NT2/D1 (cell line): ENCODE results near the gene XPO6.

Experiments used
- DNase-seq: peaks from one replicate; pipeline ENCODE4 v3.0.0-alpha.2; 2011; ENCODE audit warnings: low read depth, low spot score
- H3K27me3 ChIP-seq: 2 replicates; pipeline ENCODE4 v1.6.0; 2011; ENCODE audit warnings: mild to moderate bottlenecking; ENCODE audit not compliant: insufficient read length, insufficient read depth
- H3K36me3 ChIP-seq: 2 replicates; pipeline ENCODE4 v1.6.1; 2011; ENCODE audit warnings: mild to moderate bottlenecking, low read length, mixed read lengths; ENCODE audit not compliant: insufficient read depth, insufficient read length
- H3K4me1 ChIP-seq: 2 replicates; pipeline ENCODE4 v1.5.1; 2011; ENCODE audit not compliant: insufficient read depth, insufficient read length
- H3K4me3 ChIP-seq: 2 replicates; pipeline ENCODE4 v1.5.1; 2011; ENCODE audit warnings: low read depth; ENCODE audit not compliant: insufficient read length
- H3K9ac ChIP-seq: 2 replicates; pipeline ENCODE4 v1.6.0; 2011; ENCODE audit warnings: low read depth; ENCODE audit not compliant: insufficient read length
- H3K9me3 ChIP-seq: 2 replicates; pipeline ENCODE4 v1.5.1; 2011; ENCODE audit warnings: mild to moderate bottlenecking, low read length; ENCODE audit not compliant: insufficient read depth
- SUZ12 ChIP-seq: IDR thresholded peaks from 2 replicates; pipeline ENCODE4 v1.6.1; 2011; ENCODE audit not compliant: insufficient read length, insufficient read depth; ENCODE audit errors: extremely low read depth
- YY1 ChIP-seq: IDR thresholded peaks from 2 replicates; pipeline ENCODE4 v1.6.1; 2011; ENCODE audit not compliant: insufficient read length, insufficient read depth
- ZNF274 ChIP-seq: IDR thresholded peaks from 2 replicates; pipeline ENCODE4 v1.6.1; 2011; ENCODE audit warnings: mild to moderate bottlenecking, low read depth, low read length

The XPO6 gene

GRCh38 chr16:28168991-28169554 lies 42.7 kb downstream of the XPO6 start:
- Histone ChIP-seq H3K4me1 (no peaks in the 10 kb centered on the region), H3K9me3 (no peaks in the 10 kb centered on the region), H3K9ac (no peak overlapping the region), H3K4me3 (no peak overlapping the region), H3K36me3 (peaks cover 73% of the 10 kb centered on the region), H3K27me3 (no peaks in the 10 kb centered on the region)
- no peak for DNase-seq
- TF ChIP-seq ZNF274 (no peak), YY1 (no peak), SUZ12 (no peak)

DNA sequence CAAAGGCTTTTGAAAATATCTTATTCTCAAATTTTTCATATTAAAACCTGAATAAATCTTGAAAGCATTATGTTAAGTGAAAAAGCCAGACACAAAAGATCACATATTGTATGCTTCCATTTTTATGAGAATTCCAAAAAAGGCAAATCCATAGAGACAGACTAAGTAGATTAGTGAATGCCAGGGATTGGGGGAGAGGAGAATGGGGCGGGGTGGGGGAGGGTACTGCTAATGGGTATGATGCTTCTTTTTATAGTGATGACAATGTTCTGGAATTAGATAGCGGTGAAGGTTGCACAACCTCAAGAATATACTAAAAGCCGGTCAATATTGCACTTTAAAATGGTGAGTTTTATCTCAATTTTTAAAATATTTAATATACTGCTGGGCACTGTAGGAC lies 44.0 kb downstream of the XPO6 start:
- DNase-seq, result no peak
- no peak overlapping the region for H3K4me3 ChIP-seq
- TF ChIP-seq SUZ12 (no peak), ZNF274 (no peak), YY1 (no peak)
- H3K27me3 ChIP-seq, result no peaks in the 10 kb centered on the region
- H3K9me3 ChIP-seq, result no peaks in the 10 kb centered on the region
- peaks cover 69% of the 10 kb centered on the region for H3K36me3 ChIP-seq
- no peaks in the 10 kb centered on the region for H3K4me1 ChIP-seq
- no peak overlapping the region for H3K9ac ChIP-seq

DNA sequence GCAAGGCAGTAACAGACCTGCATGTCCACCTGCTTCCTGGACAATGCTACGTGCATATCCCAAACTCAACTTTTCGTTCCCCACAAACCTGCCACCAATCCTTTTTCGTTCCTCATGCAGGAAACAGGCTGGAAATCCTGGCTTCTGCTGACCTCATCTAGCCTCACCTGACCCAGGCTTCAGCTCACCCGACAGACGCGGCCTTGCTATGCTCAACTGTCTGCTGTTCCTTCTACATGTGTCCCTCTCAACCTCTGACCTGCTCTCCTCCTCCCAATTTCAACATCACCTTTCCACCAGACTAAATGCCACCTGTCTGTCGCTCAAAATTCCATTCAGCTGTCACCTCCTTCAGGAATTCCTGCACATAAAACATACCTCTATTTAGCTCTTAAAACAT lies 44.5 kb downstream of the XPO6 start:
- peaks cover 67% of the 10 kb centered on the region for H3K36me3 ChIP-seq
- DNase-seq, result no peak
- no peaks in the 10 kb centered on the region for H3K4me1 ChIP-seq
- H3K9me3 ChIP-seq, result no peaks in the 10 kb centered on the region
- TF ChIP-seq YY1 (no peak), SUZ12 (no peak), ZNF274 (no peak)
- no peak overlapping the region for H3K9ac ChIP-seq
- H3K27me3 ChIP-seq, result no peaks in the 10 kb centered on the region
- H3K4me3 ChIP-seq, result no peak overlapping the region

DNA sequence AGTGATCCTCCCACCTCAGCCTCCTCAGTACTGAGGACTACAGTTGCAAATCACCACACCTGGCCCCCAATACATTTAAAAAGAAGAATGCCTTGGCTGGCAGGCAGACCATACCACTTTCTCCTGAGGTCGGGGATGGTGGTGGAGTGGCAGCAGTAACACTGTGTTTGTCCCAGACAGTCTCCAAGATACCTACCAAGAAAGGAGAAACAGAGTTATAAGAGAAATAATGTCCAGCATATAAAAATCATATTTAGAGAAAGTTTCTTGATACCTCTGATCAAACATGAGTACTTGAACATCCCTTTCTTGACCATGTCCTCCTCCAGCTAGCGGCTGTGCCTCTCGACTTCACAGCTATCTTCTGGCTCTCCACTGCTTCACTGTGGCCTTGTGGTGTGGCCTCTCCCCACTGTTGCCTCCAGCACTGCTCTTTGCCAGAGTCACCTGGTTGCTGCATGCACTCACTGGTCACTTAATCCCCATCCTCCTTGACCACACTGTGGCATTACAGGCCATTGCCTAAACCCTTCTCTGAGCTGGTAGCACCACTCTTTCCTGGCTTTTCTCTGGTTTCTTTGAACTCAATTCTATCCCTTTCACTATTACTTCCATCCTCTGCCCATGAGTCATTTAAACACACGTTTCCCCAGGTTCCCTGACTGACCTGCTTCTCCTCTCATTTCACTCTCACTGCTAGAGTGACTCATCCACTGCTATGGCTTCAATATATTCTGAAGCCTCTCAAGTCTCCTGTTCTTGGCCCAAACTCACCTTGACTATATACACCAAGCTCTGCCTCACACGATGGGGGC lies 45.2 kb downstream of the XPO6 start:
- Histone ChIP-seq H3K27me3 (no peaks in the 10 kb centered on the region), H3K4me1 (no peaks in the 10 kb centered on the region), H3K4me3 (no peak overlapping the region), H3K36me3 (peaks cover 68% of the 10 kb centered on the region), H3K9me3 (no peaks in the 10 kb centered on the region), H3K9ac (no peak overlapping the region)
- DNase-seq, result no peak
- TF ChIP-seq SUZ12 (no peak), ZNF274 (no peak), YY1 (no peak)

- H3K36me3 ChIP-seq, result peaks cover 73% of the 10 kb centered on the region
- no peaks in the 10 kb centered on the region for H3K9me3 ChIP-seq
- TF ChIP-seq ZNF274, result no peak
- no peak for TF ChIP-seq YY1
- TF ChIP-seq SUZ12, result no peak
- no peaks in the 10 kb centered on the region for H3K27me3 ChIP-seq
- DNase-seq, result no peak
- no peak overlapping the region for H3K4me3 ChIP-seq
- H3K4me1 ChIP-seq, result no peaks in the 10 kb centered on the region
- no peak overlapping the region for H3K9ac ChIP-seq
Observed at GRCh38 chr16:28165598-28165997, 46.2 kb downstream of the XPO6 start.

DNA sequence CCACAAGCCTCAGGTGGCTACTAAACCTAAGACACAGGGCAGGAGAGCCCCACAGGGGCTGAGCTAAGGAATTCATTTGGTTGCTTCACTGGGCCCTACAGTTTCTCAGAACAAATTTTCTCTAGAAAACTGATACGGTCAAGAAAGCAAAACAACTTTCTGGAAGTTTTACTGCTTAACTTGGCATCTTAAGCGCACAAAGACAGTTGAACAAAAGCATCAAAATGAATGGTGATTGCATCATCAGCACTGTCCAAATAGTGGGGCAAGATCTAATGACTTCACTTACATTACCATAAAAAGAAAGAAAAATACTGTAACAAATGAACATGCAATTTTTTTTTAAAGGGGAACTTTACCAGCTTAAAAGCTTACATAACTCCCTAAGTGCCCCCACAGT lies 47.6 kb downstream of the XPO6 start:
- Histone ChIP-seq H3K9ac (no peak overlapping the region), H3K4me1 (no peaks in the 10 kb centered on the region), H3K36me3 (peaks cover 66% of the 10 kb centered on the region), H3K9me3 (no peaks in the 10 kb centered on the region), H3K27me3 (no peaks in the 10 kb centered on the region), H3K4me3 (no peak overlapping the region)
- no peak for DNase-seq
- TF ChIP-seq SUZ12 (no peak), ZNF274 (no peak), YY1 (no peak)

- H3K9ac ChIP-seq, result no peak overlapping the region
- H3K36me3 ChIP-seq, result peaks cover 61% of the 10 kb centered on the region
- DNase-seq, result no peak
Observed at GRCh38 chr16:28163699-28164098, 48.1 kb downstream of the XPO6 start.

More at GRCh38 chr16:28163699-28164098, 48.1 kb downstream of the XPO6 start:
- TF ChIP-seq YY1, result no peak
- TF ChIP-seq SUZ12, result no peak
- no peak for TF ChIP-seq ZNF274
- Histone ChIP-seq H3K9me3 (no peaks in the 10 kb centered on the region), H3K4me3 (no peak overlapping the region), H3K27me3 (no peaks in the 10 kb centered on the region), H3K4me1 (no peaks in the 10 kb centered on the region)
